ENCODE measurements around the gene SULF2. TPM values are rescaled to one million over a fixed set of nuclear protein-coding genes. Genes with fewer than 3 reads are reported as not detected.

The SULF2 gene
- total and polyA plus RNA-seq, 9 of the 15 experiments (the other 6 are each of a cell fraction or from before 2014, with no cell fraction given), result 0.33 TPM; not detected in 8

- Histone ChIP-seq H3K27ac (ENCODE audit: extremely low read depth, low read depth, low read length) (no peak overlapping the region), H3K4me3 (no peak overlapping the region), H3K9ac (ENCODE audit: insufficient read depth in 1 of 2, low read depth in 2 of 2, low read length in 2 of 2) (no peak overlapping the region), H2AFZ (ENCODE audit: low read depth, low read length) (no peak overlapping the region), H4K20me1 (replicated peaks; ENCODE audit: control insufficient read depth, insufficient read depth, low read length) (no peaks in the 10 kb centered on the region), H3K9me1 (ENCODE audit: control insufficient read depth, insufficient read depth, low read length) (no peaks in the 10 kb centered on the region), H3K27me3 (ENCODE audit: control insufficient read depth in 2 of 2, insufficient read depth in 2 of 2, low read length in 2 of 2) (peaks cover 25 to 29% of the 10 kb centered on the region in 2 experiments), H3K4me1 (replicated peaks in 1 of 2; ENCODE audit: control insufficient read depth in 2 of 2, insufficient read depth in 2 of 2, low read length in 2 of 2) (peaks cover 0 to 7% of the 10 kb centered on the region in 2 experiments; a peak in 1 of 5 replicates), H3K79me2 (ENCODE audit: control insufficient read depth, insufficient read depth, low read length) (no peaks in the 10 kb centered on the region), H3K4me2 (ENCODE audit: insufficient read depth, low read length) (no peak overlapping the region), H3K9me3 (replicated peaks; ENCODE audit: control insufficient read depth, insufficient read depth, low read depth, low read length) (no peaks in the 10 kb centered on the region), H3K36me3 (ENCODE audit: control insufficient read depth, insufficient read depth, low read length) (no peaks in the 10 kb centered on the region)
- DNase-seq (ENCODE audit: extremely low read depth in 1 of 4, low spot score in 3 of 4) (no peak), FAIRE-seq (no peak), ATAC-seq (no peak)
- 1% methylated on average over 10 of the region's 10 CpGs for whole genome bisulfite sequencing (ENCODE audit: insufficient coverage, low coverage, missing lambda C conversion rate)
- in situ Hi-C loops (cut with MboI), result no loop called here
- no TSS peak for BruUV-seq (replicated peaks)
- no peak for TF ChIP-seq ZNF830 (CRISPR knock-in tag; IDR thresholded peaks at IDR 0.05)
- no peak for TF ChIP-seq BCL6 (CRISPR knock-in tag; IDR thresholded peaks at IDR 0.05)
- no peak for TF ChIP-seq ZNF75A (CRISPR knock-in tag; IDR thresholded peaks at IDR 0.05)
- TF ChIP-seq SMARCA5 (IDR thresholded peaks at IDR 0.05), result no peak
- CTCF ChIA-PET (ENCODE audit: low intra/inter-chr PET ratio), result no interaction called here
- intact Hi-C loops (cut with micrococcal nuclease), result no loop called here
- POLR2A ChIA-PET, result no interaction called here
Measured at GRCh38 chr20:47789764-47790579, 4.7 kb upstream of the SULF2 start.

GRCh38 chr20:47789081-47789763 lies 3.9 kb upstream of the SULF2 start:
- ATAC-seq (no peak), DNase-seq (ENCODE audit: extremely low read depth in 1 of 4, low spot score in 3 of 4) (no peak), FAIRE-seq (no peak)
- in situ Hi-C loops (cut with MboI), result no loop called here
- Histone ChIP-seq H2AFZ (ENCODE audit: low read depth, low read length) (no peak overlapping the region), H3K79me2 (ENCODE audit: control insufficient read depth, insufficient read depth, low read length) (no peaks in the 10 kb centered on the region), H3K27ac (ENCODE audit: extremely low read depth, low read depth, low read length) (no peak overlapping the region), H3K9me1 (ENCODE audit: control insufficient read depth, insufficient read depth, low read length) (no peaks in the 10 kb centered on the region), H4K20me1 (replicated peaks; ENCODE audit: control insufficient read depth, insufficient read depth, low read length) (no peaks in the 10 kb centered on the region), H3K36me3 (ENCODE audit: control insufficient read depth, insufficient read depth, low read length) (no peaks in the 10 kb centered on the region), H3K4me3 (no peak overlapping the region), H3K4me1 (replicated peaks in 1 of 2; ENCODE audit: control insufficient read depth in 2 of 2, insufficient read depth in 2 of 2, low read length in 2 of 2) (peaks cover 0 to 7% of the 10 kb centered on the region in 2 experiments; a peak in 1 of 5 replicates), H3K4me2 (ENCODE audit: insufficient read depth, low read length) (no peak overlapping the region), H3K9me3 (replicated peaks; ENCODE audit: control insufficient read depth, insufficient read depth, low read depth, low read length) (no peaks in the 10 kb centered on the region), H3K27me3 (ENCODE audit: control insufficient read depth in 2 of 2, insufficient read depth in 2 of 2, low read length in 2 of 2) (peaks cover 25 to 35% of the 10 kb centered on the region in 2 experiments), H3K9ac (ENCODE audit: insufficient read depth in 1 of 2, low read depth in 2 of 2, low read length in 2 of 2) (no peak overlapping the region)
- no TSS peak for BruUV-seq (replicated peaks)
- POLR2A ChIA-PET, result interaction anchor here (0.8 kb wide), 1 partner anchor 105 kb away, joined by 3 read pairs; no protein-coding TSS in a partner anchor
- CTCF ChIA-PET (ENCODE audit: low intra/inter-chr PET ratio), result interaction anchor here (0.6 kb wide), 1 partner anchor 617 kb away, joined by 3 read pairs; no protein-coding TSS in a partner anchor
- intact Hi-C loops (cut with micrococcal nuclease), result no loop called here
- 2% methylated on average over 12 of the region's 12 CpGs for WGBS (ENCODE audit: insufficient coverage, low coverage, missing lambda C conversion rate)
- TF ChIP-seq CC2D1A (IDR thresholded peaks at IDR 0.05) (no peak), ZNF24 (IDR thresholded peaks at IDR 0.05) (no peak), NFIC (IDR thresholded peaks at IDR 0.05) (no peak), ZNF766 (CRISPR knock-in tag; conservative IDR thresholded peaks at IDR 0.05) (no peak), ZNF282 (CRISPR knock-in tag; IDR thresholded peaks at IDR 0.05) (no peak), PHB2 (IDR thresholded peaks at IDR 0.05; ENCODE audit: low read depth) (no peak), ZNF551 (CRISPR knock-in tag; IDR thresholded peaks at IDR 0.05) (no peak)
